OCI-LY3 (cell line): ENCODE measurements around the gene SORL1.

Experiments used
- EZH2phosphoT487 ChIP-seq: fragments of 200-600 bp; shearing (Covaris generic); IDR thresholded peaks from 2 replicates; pipeline ENCODE4 v1.6.1; 2018; ENCODE audit warnings: antibody characterized with exemption, mixed run types, low read depth
- TF ChIP-seq, protein P1 (sequence below): fragments of 200-600, 300-600 bp; sonication (generic); IDR thresholded peaks from 2 replicates; pipeline ENCODE4 v1.5.1; 2014; ENCODE audit warnings: antibody characterized with exemption, low read length, low read depth

DNA sequence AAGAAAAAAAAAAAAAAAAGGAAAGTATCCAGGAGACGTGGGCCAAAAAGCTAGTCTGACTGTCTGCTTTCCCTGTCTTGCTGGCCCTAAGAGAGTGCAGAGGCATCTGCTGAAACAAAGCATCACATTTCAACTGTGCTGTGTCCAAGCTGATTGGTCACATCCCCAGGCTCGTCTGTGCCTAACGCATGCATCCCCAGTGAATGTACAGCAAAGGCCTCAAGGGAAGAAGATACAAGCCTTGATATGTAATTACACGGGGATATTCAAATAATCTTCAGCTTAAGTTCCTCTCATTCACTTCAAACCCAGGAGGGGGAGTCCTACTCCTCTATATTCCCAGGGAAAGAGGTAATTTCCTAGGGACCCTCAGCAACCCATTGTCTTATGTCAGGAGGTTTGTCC lies 5.4 kb upstream of the SORL1 start:
- TF ChIP-seq, protein P1, sequence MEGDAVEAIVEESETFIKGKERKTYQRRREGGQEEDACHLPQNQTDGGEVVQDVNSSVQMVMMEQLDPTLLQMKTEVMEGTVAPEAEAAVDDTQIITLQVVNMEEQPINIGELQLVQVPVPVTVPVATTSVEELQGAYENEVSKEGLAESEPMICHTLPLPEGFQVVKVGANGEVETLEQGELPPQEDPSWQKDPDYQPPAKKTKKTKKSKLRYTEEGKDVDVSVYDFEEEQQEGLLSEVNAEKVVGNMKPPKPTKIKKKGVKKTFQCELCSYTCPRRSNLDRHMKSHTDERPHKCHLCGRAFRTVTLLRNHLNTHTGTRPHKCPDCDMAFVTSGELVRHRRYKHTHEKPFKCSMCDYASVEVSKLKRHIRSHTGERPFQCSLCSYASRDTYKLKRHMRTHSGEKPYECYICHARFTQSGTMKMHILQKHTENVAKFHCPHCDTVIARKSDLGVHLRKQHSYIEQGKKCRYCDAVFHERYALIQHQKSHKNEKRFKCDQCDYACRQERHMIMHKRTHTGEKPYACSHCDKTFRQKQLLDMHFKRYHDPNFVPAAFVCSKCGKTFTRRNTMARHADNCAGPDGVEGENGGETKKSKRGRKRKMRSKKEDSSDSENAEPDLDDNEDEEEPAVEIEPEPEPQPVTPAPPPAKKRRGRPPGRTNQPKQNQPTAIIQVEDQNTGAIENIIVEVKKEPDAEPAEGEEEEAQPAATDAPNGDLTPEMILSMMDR, result peak; percentile 56
- TF ChIP-seq EZH2phosphoT487, result no peak
